ENCODE measurements around the gene QTRT2. TPM values are rescaled to one million over a fixed set of nuclear protein-coding genes. Genes with fewer than 3 reads are reported as not detected.

QTRT2 gene
- total and polyA plus RNA-seq, 10 of the 15 experiments (the other 5 are each of a cell fraction or from before 2014, with no cell fraction given), result 17.8 to 42.3 (median 28.7) TPM

DNA sequence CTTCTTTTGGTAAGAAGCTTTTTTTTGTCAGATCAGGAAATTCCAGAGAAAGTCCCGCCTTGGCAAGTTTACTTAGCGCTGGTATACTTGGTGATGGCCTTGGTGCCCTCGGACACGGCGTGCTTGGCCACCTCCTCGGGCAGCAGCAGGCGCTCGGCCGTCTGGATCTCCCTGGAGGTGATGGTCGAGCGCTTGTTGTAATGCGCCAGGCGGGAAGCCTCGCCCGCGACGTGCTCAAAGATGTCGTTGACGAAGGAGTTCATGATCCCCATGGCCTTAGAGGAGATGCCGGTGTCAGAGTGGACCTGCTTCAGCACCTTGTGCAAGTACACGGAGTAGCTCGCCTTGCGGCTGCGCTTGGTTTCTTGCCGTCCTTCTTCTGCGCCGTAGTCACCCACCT lies 46.6 kb downstream of the QTRT2 start:
- intact Hi-C loops (cut with micrococcal nuclease; ENCODE audit: unreplicated experiment), result no loop called here

More for the DNA sequence above, 46.6 kb downstream of the QTRT2 start:
- in situ Hi-C loops (cut with MboI), result no loop called here
- CTCF ChIA-PET, result no interaction called here
- Histone ChIP-seq H3K4me1 (ENCODE audit: control insufficient read depth, insufficient read depth, low read length) (no peaks in the 10 kb centered on the region), H3K36me3 (ENCODE audit: control insufficient read depth in 2 of 2, insufficient read depth in 2 of 2, low read length in 1 of 2) (no peaks in the 10 kb centered on the region), H3K9me3 (replicated peaks; ENCODE audit: control insufficient read depth, insufficient read depth, low read length) (no peaks in the 10 kb centered on the region), H3K4me3 (no peak overlapping the region), H3K27me3 (replicated peaks in 1 of 2; ENCODE audit: control insufficient read depth in 2 of 2, insufficient read depth in 2 of 2, low read length in 1 of 2) (no peaks in the 10 kb centered on the region), H3K27ac (ENCODE audit: control insufficient read depth, insufficient read depth) (no peak overlapping the region), H3K9ac (ENCODE audit: control insufficient read depth, insufficient read depth, low read length) (no peak overlapping the region), H4K20me1 (ENCODE audit: control insufficient read depth, insufficient read depth) (no peaks in the 10 kb centered on the region), H3K79me2 (ENCODE audit: control insufficient read depth, insufficient read depth, low read length) (no peaks in the 10 kb centered on the region), H2AFZ (ENCODE audit: control insufficient read depth, low read depth, low read length) (no peak overlapping the region), H3K4me2 (ENCODE audit: control insufficient read depth, insufficient read depth) (no peak overlapping the region)
- TF ChIP-seq LARP7 (IDR thresholded peaks at IDR 0.05) (no peak), SPI1 (IDR thresholded peaks at IDR 0.05; ENCODE audit: borderline replicate concordance, insufficient read depth, low read depth, low read length) (no peak), POLR2A (IDR thresholded peaks at IDR 0.05; ENCODE audit: low read depth, low read length) (no peak), NR2F1 (conservative IDR thresholded peaks at IDR 0.05) (no peak), NFXL1 (IDR thresholded peaks at IDR 0.05; ENCODE audit: borderline replicate concordance) (no peak), MYB (IDR thresholded peaks at IDR 0.05; ENCODE audit: borderline replicate concordance, low read depth, low read length) (no peak), RBBP5 (conservative IDR thresholded peaks at IDR 0.05) (no peak), IRF4 (IDR thresholded peaks at IDR 0.05; ENCODE audit: low read depth, low read length) (no peak), CHD4 (IDR thresholded peaks at IDR 0.05) (no peak), POLR2AphosphoS2 (IDR thresholded peaks at IDR 0.05; ENCODE audit: low read depth, low read length) (no peak), BCL11A (IDR thresholded peaks at IDR 0.05; ENCODE audit: low read depth, low read length) (no peak), ZBED1 (IDR thresholded peaks at IDR 0.05; ENCODE audit: borderline replicate concordance) (no peak)
- TF ChIP-seq, protein P1, sequence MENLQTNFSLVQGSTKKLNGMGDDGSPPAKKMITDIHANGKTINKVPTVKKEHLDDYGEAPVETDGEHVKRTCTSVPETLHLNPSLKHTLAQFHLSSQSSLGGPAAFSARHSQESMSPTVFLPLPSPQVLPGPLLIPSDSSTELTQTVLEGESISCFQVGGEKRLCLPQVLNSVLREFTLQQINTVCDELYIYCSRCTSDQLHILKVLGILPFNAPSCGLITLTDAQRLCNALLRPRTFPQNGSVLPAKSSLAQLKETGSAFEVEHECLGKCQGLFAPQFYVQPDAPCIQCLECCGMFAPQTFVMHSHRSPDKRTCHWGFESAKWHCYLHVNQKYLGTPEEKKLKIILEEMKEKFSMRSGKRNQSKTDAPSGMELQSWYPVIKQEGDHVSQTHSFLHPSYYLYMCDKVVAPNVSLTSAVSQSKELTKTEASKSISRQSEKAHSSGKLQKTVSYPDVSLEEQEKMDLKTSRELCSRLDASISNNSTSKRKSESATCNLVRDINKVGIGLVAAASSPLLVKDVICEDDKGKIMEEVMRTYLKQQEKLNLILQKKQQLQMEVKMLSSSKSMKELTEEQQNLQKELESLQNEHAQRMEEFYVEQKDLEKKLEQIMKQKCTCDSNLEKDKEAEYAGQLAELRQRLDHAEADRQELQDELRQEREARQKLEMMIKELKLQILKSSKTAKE (IDR thresholded peaks at IDR 0.05; ENCODE audit: low read depth, poor library complexity, severe bottlenecking), result no peak
- FAIRE-seq (no peak), DNase-seq (ENCODE audit: low read depth, low spot score) (no peak), ATAC-seq (no peak)
- SMC1A ChIA-PET (ENCODE audit: uncharacterized antibody, unreplicated experiment), result no interaction called here
- POLR2A ChIA-PET, result no interaction called here
- WGBS (ENCODE audit: insufficient coverage, insufficient replicate concordance, low lambda C conversion rate, missing lambda C conversion rate), result 86% methylated on average over 26 of the region's 27 CpGs
- RAD21 ChIA-PET (ENCODE audit: unreplicated experiment), result no interaction called here
- BruUV-seq (replicated peaks), result no TSS peak

Data from GM12878 (cell line).